H1 (cell line): ENCODE results near the gene C20orf96. TPM values are rescaled to one million over a fixed set of nuclear protein-coding genes. Genes with fewer than 3 reads are reported as not detected.

Source experiments
- CBX5 ChIP-seq: fragments of 300-800, 300-1000 bp; sonication (generic); IDR thresholded peaks from 2 replicates; pipeline ENCODE4 v1.7.1; 2016; ENCODE audit warnings: antibody characterized with exemption, low read length, low read depth
- NANOG ChIP-seq: IDR thresholded peaks from 2 replicates; pipeline ENCODE4 v1.6.1; 2011; ENCODE audit warnings: low read length, low read depth, mild to moderate bottlenecking, inconsistent platforms; ENCODE audit not compliant: insufficient read depth, poor library complexity, severe bottlenecking
- SIN3A ChIP-seq, 2 experiments: IDR thresholded peaks in 1 of 2; conservative IDR thresholded peaks in 1 of 2; 2 replicates each; pipeline ENCODE4 v1.6.1; 2011 to 2012; ENCODE audit warnings: low read length in 2 of 2, improper control_type of control experiment in 1 of 2, low read depth in 1 of 2, mild to moderate bottlenecking in 1 of 2
- polyA plus RNA-seq, 7 experiments: library from polyadenylated mRNA; depleted of rRNA in 3 of 7; stranded (reverse) in 5 of 7; unstranded in 2 of 7; fragments of >200 nt in 5 of 7; fragments of 200-250 nt in 2 of 7; gene quantifications; 1 replicate in 5 of 7; 2 replicates in 1 of 7; 4 replicates in 1 of 7; pipeline versions ENCODE4 v1.2.1 to v1.2.3, GENCODE V29; 2011 to 2013; ENCODE audit warnings: missing spikeins in 2 of 7, mixed read lengths in 2 of 7
- total RNA-seq: library from RNA; stranded (reverse); fragmentation: NEBNext Ultra II Directional; extraction: Animal tissue kit (Norgen Biotek cat#: 25700); gene quantifications from 2 replicates; pipeline ENCODE4 v1.2.1, GENCODE V29; 2021

C20orf96 gene
- total and polyA plus RNA-seq, 2 of the 8 experiments (the other 6 are each of a cell fraction or from before 2014, with no cell fraction given) = 19.2 to 21.0 TPM

- TF ChIP-seq NANOG (no peak), CBX5 (no peak), SIN3A (conservative IDR thresholded peaks at IDR 0.05 in 1 of 2, IDR thresholded peaks at IDR 0.05 in 1 of 2; ENCODE audit: low read depth in 1 of 2, low read length in 2 of 2) (no peak)
Observed at GRCh38 chr20:263701-264100, 26.8 kb downstream of the C20orf96 start (continued).
